ENCODE data around the gene POLD1. TPM values are rescaled to one million over a fixed set of nuclear protein-coding genes. Genes with fewer than 3 reads are reported as not detected.

The POLD1 gene
- total and polyA plus RNA-seq, 3 experiments from 2014 or later = 29.4 to 160 (median 154) TPM

GRCh38 chr19:50380137-50380536 lies 4.0 kb upstream of the POLD1 start:
- POLR2A ChIA-PET = no interaction called here
- Mint-ChIP-seq H3K9me3 (peaks cover 0 to 3% (median 0%) of the 10 kb centered on the region in 5 donors), H3K4me1 (peaks cover 31 to 52% (median 41%) of the 10 kb centered on the region in 3 donors), H3K36me3 (peaks cover 5 to 75% (median 9%) of the 10 kb centered on the region in 3 donors), H3K27me3 (peaks cover 0 to 8% of the 10 kb centered on the region in 2 donors), H3K27ac (peak overlapping the region in 3 of 8 donors; percentile 21 to 87 (median 42)), H3K4me3 (peak overlapping the region in 1 of 7 donors; percentile 66)
- Histone ChIP-seq H3K4me1 (ENCODE audit: insufficient read depth, low read length) (peaks cover 24% of the 10 kb centered on the region), H3K27me3 (ENCODE audit: insufficient read depth, low read length, poor library complexity, severe bottlenecking) (no peaks in the 10 kb centered on the region), H3K9me3 (ENCODE audit: low read length) (no peaks in the 10 kb centered on the region), H3K27ac (ENCODE audit: low read depth, low read length) (no peak overlapping the region), H3K36me3 (ENCODE audit: insufficient read depth, low read length) (peaks cover 30% of the 10 kb centered on the region), H3K4me3 (ENCODE audit: low read length) (no peak overlapping the region)
- DNase-seq = no peak
- CTCF ChIA-PET = no interaction called here

DNA sequence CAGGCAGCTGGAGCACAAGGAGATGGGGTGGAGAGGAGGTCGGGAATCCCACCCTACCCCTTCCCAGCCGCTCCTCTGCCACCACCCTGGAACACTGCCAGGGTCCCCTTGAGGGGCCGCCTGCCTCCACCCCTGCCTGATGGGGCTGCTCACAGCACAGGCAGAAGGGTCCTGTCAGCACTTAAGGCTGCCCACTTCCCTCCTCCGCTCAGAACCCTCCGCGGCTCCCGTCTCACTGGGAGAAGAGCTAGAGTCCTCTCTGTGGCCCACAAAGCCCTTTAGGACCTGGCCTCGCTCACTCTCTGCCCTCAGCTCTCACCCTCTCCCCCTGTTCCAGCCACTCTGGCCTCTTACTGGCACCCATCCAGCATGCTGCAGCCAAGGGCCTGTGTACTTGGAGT lies 3.4 kb upstream of the POLD1 start:
- ChIA-PET POLR2A (no interaction called here), CTCF (no interaction called here)
- Mint-ChIP-seq H3K9me3 (peaks cover 0 to 3% (median 0%) of the 10 kb centered on the region in 5 donors), H3K27ac (peak overlapping the region in 2 of 8 donors; percentile 26 to 87), H3K36me3 (peaks cover 5 to 76% (median 9%) of the 10 kb centered on the region in 3 donors), H3K27me3 (peaks cover 0 to 8% of the 10 kb centered on the region in 2 donors), H3K4me3 (peak overlapping the region in 1 of 7 donors; percentile 24), H3K4me1 (peaks cover 32 to 56% (median 45%) of the 10 kb centered on the region in 3 donors)
- no peak for DNase-seq
- no peaks in the 10 kb centered on the region for H3K27me3 ChIP-seq (ENCODE audit: insufficient read depth, low read length, poor library complexity, severe bottlenecking)
- H3K36me3 ChIP-seq (ENCODE audit: insufficient read depth, low read length) = peaks cover 30% of the 10 kb centered on the region
- H3K4me1 ChIP-seq (ENCODE audit: insufficient read depth, low read length) = peaks cover 29% of the 10 kb centered on the region
- H3K4me3 ChIP-seq (ENCODE audit: low read length) = no peak overlapping the region
- H3K9me3 ChIP-seq (ENCODE audit: low read length) = no peaks in the 10 kb centered on the region
- H3K27ac ChIP-seq (ENCODE audit: low read depth, low read length) = no peak overlapping the region

- peaks cover 28 to 49% (median 42%) of the 10 kb centered on the region in 3 donors for H3K4me1 Mint-ChIP-seq
Observed at GRCh38 chr19:50381881-50382729, 2.0 kb upstream of the POLD1 start.

DNA sequence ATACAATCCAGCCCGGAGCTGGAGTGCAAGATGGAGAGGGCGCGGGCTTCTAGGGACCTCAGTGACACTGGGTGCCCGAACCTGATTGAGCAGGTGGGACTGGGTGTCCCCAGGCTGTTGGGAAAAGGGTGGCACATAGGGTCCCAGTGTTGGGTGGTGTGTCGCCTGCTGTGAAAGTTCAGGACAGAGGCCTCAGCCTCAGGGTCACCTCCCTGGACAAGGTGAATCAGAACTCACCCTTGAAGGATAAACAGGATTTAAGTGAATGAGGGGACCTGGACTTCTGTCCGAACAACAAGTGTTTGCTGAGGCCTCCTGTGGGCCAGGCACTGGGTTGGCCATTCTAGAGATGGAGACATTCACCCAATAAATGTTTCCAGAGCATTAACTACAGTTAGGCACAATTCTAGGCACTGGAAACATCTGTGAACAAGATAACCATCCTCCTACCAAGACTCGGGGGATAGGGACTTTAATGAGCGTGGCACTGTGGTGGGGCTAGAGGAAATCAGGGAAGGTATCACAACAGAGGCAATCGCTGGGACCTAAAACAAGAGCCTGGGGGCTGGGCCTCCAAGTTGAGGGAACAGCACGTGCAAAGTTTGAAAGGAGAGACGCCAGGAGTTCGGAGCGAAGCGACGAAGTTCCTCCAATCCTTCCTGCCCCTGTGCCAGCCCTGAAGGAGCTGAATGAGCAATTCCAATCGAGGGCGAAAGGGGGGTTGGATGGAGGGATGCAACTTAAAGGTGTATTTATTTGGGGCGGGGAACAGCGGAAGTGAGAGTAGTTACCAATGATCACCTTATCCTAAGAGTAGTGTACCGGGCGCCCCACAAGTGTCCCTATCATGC lies 921 bp upstream of the POLD1 start:
- Histone ChIP-seq H3K27me3 (ENCODE audit: insufficient read depth, low read length, poor library complexity, severe bottlenecking) (no peaks in the 10 kb centered on the region), H3K27ac (ENCODE audit: low read depth, low read length) (peak overlapping the region; percentile 49), H3K4me3 (ENCODE audit: low read length) (peak overlapping the region; percentile 43), H3K9me3 (ENCODE audit: low read length) (no peaks in the 10 kb centered on the region), H3K4me1 (ENCODE audit: insufficient read depth, low read length) (peaks cover 16% of the 10 kb centered on the region), H3K36me3 (ENCODE audit: insufficient read depth, low read length) (peaks cover 25% of the 10 kb centered on the region)
- Mint-ChIP-seq H3K9me3 (peaks cover 0 to 3% (median 0%) of the 10 kb centered on the region in 5 donors), H3K4me1 (peaks cover 28 to 46% (median 42%) of the 10 kb centered on the region in 3 donors), H3K27me3 (peaks cover 0 to 8% of the 10 kb centered on the region in 2 donors), H3K27ac (peak overlapping the region; percentile 84 to 98 (median 92)), H3K36me3 (peaks cover 5 to 68% (median 7%) of the 10 kb centered on the region in 3 donors), H3K4me3 (peak overlapping the region; percentile 85 to 97 (median 93))
- CTCF ChIA-PET = interaction anchor here (1.4 to 1.6 kb wide), 2 partner anchors 14 to 26 kb away, joined by 7 read pairs; no protein-coding TSS in a partner anchor
- POLR2A ChIA-PET = interaction anchor here (0.6 to 2.0 kb wide), 4 partner anchors 22 to 128 kb away, joined by 3 to 13 read pairs (median 6); partner anchors contain the start of genes EMC10 and JOSD2
- no peak for DNase-seq

More at GRCh38 chr19:50381881-50382729, 2.0 kb upstream of the POLD1 start:
- H3K27ac ChIP-seq (ENCODE audit: low read depth, low read length) = no peak overlapping the region
- peaks cover 0 to 3% (median 0%) of the 10 kb centered on the region in 5 donors for H3K9me3 Mint-ChIP-seq
- H3K27ac Mint-ChIP-seq = peak overlapping the region in 2 of 8 donors; percentile 37 to 92
- H3K9me3 ChIP-seq (ENCODE audit: low read length) = no peaks in the 10 kb centered on the region
- no peaks in the 10 kb centered on the region for H3K27me3 ChIP-seq (ENCODE audit: insufficient read depth, low read length, poor library complexity, severe bottlenecking)
- CTCF ChIA-PET = no interaction called here
- no peak overlapping the region for H3K4me3 ChIP-seq (ENCODE audit: low read length)
- POLR2A ChIA-PET = no interaction called here
- peak overlapping the region in 1 of 7 donors; percentile 24 for H3K4me3 Mint-ChIP-seq
- H3K4me1 ChIP-seq (ENCODE audit: insufficient read depth, low read length) = peaks cover 27% of the 10 kb centered on the region
- peaks cover 0 to 8% of the 10 kb centered on the region in 2 donors for H3K27me3 Mint-ChIP-seq
- H3K36me3 Mint-ChIP-seq = peaks cover 5 to 70% (median 7%) of the 10 kb centered on the region in 3 donors
- H3K36me3 ChIP-seq (ENCODE audit: insufficient read depth, low read length) = peaks cover 30% of the 10 kb centered on the region
- DNase-seq = no peak

DNA sequence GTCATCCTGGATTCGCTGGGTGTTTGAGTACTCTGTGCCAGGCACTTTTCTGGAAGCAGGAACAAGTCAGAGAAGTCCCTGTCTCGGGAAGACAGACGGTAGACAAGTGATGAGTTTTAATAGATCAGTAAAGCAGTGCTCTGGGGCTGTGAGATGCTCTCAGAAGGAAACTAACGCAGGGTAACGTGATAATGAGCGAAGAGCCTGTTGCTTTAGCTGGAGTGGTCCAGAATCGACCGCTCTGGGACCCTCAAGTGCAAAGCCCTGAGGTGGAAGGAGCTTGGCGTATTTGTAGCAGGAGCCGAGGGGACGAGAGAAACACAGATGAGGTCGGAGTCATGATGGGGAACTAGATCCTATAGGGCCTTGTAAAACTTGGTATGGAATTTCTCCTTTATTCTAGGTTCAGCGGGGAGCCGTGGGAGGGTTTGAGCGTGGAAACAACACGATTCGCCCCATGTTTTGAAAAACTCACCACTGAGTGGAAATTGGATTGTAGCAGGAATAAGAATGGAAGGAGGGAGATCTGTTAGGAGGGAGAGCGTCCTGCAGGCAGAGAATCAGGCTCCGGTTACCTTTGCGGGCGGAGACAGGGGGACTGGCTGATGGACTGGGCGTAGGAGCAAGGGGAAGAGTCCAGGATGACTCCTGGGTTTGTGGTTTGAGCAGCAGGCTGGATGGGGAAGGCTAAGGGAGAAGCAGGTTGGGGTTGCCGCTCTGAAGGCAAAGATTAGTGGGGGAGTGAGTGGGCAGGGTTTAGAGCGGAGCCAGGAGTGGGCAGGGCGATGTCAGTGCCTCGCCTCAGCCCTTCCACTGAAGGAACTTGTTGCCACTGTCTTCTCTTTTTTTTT lies 763 bp downstream of the POLD1 start:
- CTCF ChIA-PET = interaction anchor here (1.2 to 1.6 kb wide), 3 partner anchors 16 to 399 kb away, joined by 3 to 7 read pairs (median 7); no protein-coding TSS in a partner anchor
- POLR2A ChIA-PET = interaction anchor here (0.5 to 2.0 kb wide), 6 partner anchors 9 to 126 kb away, joined by 3 to 13 read pairs (median 6); partner anchors contain the start of genes JOSD2 and NR1H2
- Mint-ChIP-seq H3K36me3 (peaks cover 0 to 52% (median 2%) of the 10 kb centered on the region in 3 donors), H3K4me3 (peak overlapping the region; percentile 85 to 97 (median 93)), H3K9me3 (peaks cover 0 to 3% (median 0%) of the 10 kb centered on the region in 5 donors), H3K4me1 (peaks cover 28 to 38% (median 32%) of the 10 kb centered on the region in 3 donors), H3K27me3 (peaks cover 0 to 8% of the 10 kb centered on the region in 2 donors), H3K27ac (peak overlapping the region; percentile 84 to 97 (median 90))
- no peaks in the 10 kb centered on the region for H3K27me3 ChIP-seq (ENCODE audit: insufficient read depth, low read length, poor library complexity, severe bottlenecking)
- peak overlapping the region; percentile 46 for H3K4me3 ChIP-seq (ENCODE audit: low read length)
- peak overlapping the region; percentile 44 for H3K27ac ChIP-seq (ENCODE audit: low read depth, low read length)
- DNase-seq = no peak
- H3K9me3 ChIP-seq (ENCODE audit: low read length) = no peaks in the 10 kb centered on the region
- peaks cover 16% of the 10 kb centered on the region for H3K4me1 ChIP-seq (ENCODE audit: insufficient read depth, low read length)
- H3K36me3 ChIP-seq (ENCODE audit: insufficient read depth, low read length) = peaks cover 8% of the 10 kb centered on the region

- CTCF ChIA-PET = interaction anchor here (1.8 kb wide), 1 partner anchor 19 kb away, joined by 4 read pairs; no protein-coding TSS in a partner anchor
- Histone ChIP-seq H3K27ac (ENCODE audit: low read depth, low read length) (no peak overlapping the region), H3K36me3 (ENCODE audit: insufficient read depth, low read length) (peaks cover 4% of the 10 kb centered on the region), H3K9me3 (ENCODE audit: low read length) (no peaks in the 10 kb centered on the region), H3K27me3 (ENCODE audit: insufficient read depth, low read length, poor library complexity, severe bottlenecking) (no peaks in the 10 kb centered on the region), H3K4me3 (ENCODE audit: low read length) (no peak overlapping the region), H3K4me1 (ENCODE audit: insufficient read depth, low read length) (peaks cover 16% of the 10 kb centered on the region)
- Mint-ChIP-seq H3K4me3 (peak overlapping the region in 3 of 7 donors; percentile 9 to 80 (median 38)), H3K9me3 (peaks cover 0 to 3% (median 0%) of the 10 kb centered on the region in 5 donors), H3K36me3 (peaks cover 0 to 38% (median 0%) of the 10 kb centered on the region in 3 donors), H3K27me3 (peaks cover 0 to 8% of the 10 kb centered on the region in 2 donors), H3K4me1 (peaks cover 26 to 32% (median 28%) of the 10 kb centered on the region in 3 donors), H3K27ac (peak overlapping the region in 3 of 8 donors; percentile 47 to 83 (median 73))
- no peak for DNase-seq
- POLR2A ChIA-PET = no interaction called here
Observed at GRCh38 chr19:50387176-50387867, 3.2 kb downstream of the POLD1 start.
